Neural progenitor cell (in vitro differentiated cells): ENCODE measurements around the gene GRM8.

ENCODE experiments used
- EZH2 ChIP-seq: fragments of 200-600 bp; sonication (generic); IDR thresholded peaks from 2 replicates; pipeline ENCODE4 v1.6.1; 2017; ENCODE audit warnings: antibody characterized with exemption, mild to moderate bottlenecking, moderate library complexity
- EZH2phosphoT487 ChIP-seq: fragments of 200-600 bp; sonication (generic); IDR thresholded peaks from 2 replicates; pipeline ENCODE4 v1.6.1; 2017; ENCODE audit warnings: antibody characterized with exemption
- TF ChIP-seq, protein P1 (sequence below): fragments of 200-600 bp; sonication (generic); IDR thresholded peaks from 2 replicates; pipeline ENCODE4 v1.5.1; 2017; ENCODE audit warnings: antibody characterized with exemption, mild to moderate bottlenecking

DNA sequence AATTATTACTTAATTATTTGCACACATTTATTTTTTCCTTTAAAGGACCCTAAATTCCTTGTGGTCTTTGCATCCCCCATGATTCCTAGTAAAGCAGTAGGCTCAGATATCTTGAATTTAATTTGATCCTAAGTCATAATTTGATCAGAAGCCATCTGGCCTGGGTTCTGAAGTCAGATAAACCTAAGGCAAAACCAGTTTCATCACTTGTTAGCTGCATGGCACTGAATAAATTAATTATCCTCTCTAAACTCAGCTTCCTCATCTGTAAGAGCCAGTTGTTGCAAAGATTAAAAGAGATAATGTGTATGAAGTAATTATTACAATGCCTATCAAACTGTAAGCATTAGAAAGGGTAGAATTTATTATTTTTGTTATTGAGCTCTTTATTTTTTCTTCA lies 293.1 kb downstream of the GRM8 start:
- TF ChIP-seq, protein P1, sequence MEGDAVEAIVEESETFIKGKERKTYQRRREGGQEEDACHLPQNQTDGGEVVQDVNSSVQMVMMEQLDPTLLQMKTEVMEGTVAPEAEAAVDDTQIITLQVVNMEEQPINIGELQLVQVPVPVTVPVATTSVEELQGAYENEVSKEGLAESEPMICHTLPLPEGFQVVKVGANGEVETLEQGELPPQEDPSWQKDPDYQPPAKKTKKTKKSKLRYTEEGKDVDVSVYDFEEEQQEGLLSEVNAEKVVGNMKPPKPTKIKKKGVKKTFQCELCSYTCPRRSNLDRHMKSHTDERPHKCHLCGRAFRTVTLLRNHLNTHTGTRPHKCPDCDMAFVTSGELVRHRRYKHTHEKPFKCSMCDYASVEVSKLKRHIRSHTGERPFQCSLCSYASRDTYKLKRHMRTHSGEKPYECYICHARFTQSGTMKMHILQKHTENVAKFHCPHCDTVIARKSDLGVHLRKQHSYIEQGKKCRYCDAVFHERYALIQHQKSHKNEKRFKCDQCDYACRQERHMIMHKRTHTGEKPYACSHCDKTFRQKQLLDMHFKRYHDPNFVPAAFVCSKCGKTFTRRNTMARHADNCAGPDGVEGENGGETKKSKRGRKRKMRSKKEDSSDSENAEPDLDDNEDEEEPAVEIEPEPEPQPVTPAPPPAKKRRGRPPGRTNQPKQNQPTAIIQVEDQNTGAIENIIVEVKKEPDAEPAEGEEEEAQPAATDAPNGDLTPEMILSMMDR: no peak
- TF ChIP-seq EZH2phosphoT487 (no peak), EZH2 (no peak)
